HepG2 (cell line): ENCODE data around the gene RGCC.

Source experiments
- HDAC6 ChIP-seq: fragments of 200-600 bp; sonication (generic); IDR thresholded peaks from 2 replicates; pipeline ENCODE4 v1.7.0; 2017; ENCODE audit warnings: mild to moderate bottlenecking, antibody characterized with exemption, low read length, low read depth
- MEIS2 ChIP-seq: sonication (generic); formaldehyde crosslinking; IDR thresholded peaks from 2 replicates; pipeline ENCODE4 v1.9.0; 2021; ENCODE audit warnings: mild to moderate bottlenecking, missing genetic modification reagents
- SIN3A ChIP-seq: IDR thresholded peaks from 2 replicates; pipeline ENCODE4 v1.6.1; 2011; ENCODE audit warnings: low read depth, mild to moderate bottlenecking, control low read depth, low read length, borderline replicate concordance

- no peak for TF ChIP-seq HDAC6
- no peak for TF ChIP-seq SIN3A
- TF ChIP-seq MEIS2 (CRISPR knock-in tag): no peak
Observed at GRCh38 chr13:41434831-41435520, 22.4 kb upstream of the RGCC start.
